Measurements from ENCODE around the gene CYP2E1.

CYP2E1 gene

DNA sequence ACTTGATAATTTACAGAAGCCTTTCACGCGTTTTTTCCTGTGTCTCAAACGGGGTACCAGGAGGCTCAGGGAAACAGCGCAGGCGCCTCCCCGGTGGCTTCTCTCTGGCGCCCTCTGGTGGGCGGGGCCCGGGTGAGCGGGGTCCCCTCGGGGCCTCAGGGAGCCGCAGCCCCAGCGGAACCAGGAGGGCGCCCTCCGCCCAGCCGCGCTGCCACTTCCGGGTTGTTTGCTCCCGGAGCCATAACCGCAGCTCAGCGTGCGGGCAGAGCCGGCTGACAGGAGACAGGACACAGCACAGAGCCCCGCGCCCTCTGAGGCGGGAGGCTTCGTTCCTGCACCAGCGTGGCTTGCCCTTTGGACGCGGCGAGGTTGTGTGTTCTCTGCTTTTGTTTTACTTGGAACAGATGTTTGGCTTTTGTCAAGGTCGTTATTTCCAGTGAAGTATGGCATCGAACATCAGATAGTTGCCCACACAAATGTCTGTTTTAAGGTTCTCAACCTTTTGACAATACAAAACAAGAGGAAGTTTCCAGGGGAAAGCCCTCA is 6.9 kb upstream of the CYP2E1 start:
- TF ChIP-seq ZFX (IDR thresholded peaks at IDR 0.05; ENCODE audit: borderline replicate concordance): no peak
- TF ChIP-seq, protein P1, sequence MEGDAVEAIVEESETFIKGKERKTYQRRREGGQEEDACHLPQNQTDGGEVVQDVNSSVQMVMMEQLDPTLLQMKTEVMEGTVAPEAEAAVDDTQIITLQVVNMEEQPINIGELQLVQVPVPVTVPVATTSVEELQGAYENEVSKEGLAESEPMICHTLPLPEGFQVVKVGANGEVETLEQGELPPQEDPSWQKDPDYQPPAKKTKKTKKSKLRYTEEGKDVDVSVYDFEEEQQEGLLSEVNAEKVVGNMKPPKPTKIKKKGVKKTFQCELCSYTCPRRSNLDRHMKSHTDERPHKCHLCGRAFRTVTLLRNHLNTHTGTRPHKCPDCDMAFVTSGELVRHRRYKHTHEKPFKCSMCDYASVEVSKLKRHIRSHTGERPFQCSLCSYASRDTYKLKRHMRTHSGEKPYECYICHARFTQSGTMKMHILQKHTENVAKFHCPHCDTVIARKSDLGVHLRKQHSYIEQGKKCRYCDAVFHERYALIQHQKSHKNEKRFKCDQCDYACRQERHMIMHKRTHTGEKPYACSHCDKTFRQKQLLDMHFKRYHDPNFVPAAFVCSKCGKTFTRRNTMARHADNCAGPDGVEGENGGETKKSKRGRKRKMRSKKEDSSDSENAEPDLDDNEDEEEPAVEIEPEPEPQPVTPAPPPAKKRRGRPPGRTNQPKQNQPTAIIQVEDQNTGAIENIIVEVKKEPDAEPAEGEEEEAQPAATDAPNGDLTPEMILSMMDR (IDR thresholded peaks at IDR 0.05): peak; percentile 98
- no peak overlapping the region for H3K27ac ChIP-seq

- TF ChIP-seq, protein P1 (IDR thresholded peaks at IDR 0.05): no peak
- no peak for TF ChIP-seq ZFX (IDR thresholded peaks at IDR 0.05; ENCODE audit: borderline replicate concordance)
- H3K27ac ChIP-seq: no peak overlapping the region
Measured at GRCh38 chr10:133523631-133524203, 3.4 kb upstream of the CYP2E1 start.

DNA sequence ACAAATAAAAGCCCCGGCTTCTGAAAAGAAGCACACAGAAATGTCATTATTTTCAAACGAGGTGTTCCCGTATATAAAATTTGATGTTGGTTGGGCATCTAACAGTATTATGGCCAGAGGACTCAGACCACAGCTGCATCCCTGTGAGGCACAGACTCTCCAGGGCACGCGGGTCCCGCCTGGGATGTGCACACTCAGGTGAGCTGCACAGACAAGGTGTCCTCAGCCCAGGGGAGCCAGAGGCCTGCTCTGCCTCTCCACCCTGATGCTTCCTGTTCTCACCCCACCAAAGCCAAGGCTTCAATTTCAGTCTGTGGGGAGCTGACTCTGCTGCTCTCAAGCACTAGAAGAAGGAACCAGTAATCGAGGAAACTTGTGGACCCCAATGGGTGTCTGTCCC is 1.7 kb upstream of the CYP2E1 start:
- TF ChIP-seq, protein P1 (IDR thresholded peaks at IDR 0.05): no peak
- TF ChIP-seq ZFX (IDR thresholded peaks at IDR 0.05; ENCODE audit: borderline replicate concordance): no peak
- no peak overlapping the region for H3K27ac ChIP-seq

- no peak for TF ChIP-seq ZFX (IDR thresholded peaks at IDR 0.05; ENCODE audit: borderline replicate concordance)
- TF ChIP-seq, protein P1 (IDR thresholded peaks at IDR 0.05): no peak
- no peak overlapping the region for H3K27ac ChIP-seq
Measured at GRCh38 chr10:133527771-133528271, 658 bp downstream of the CYP2E1 start.

GRCh38 chr10:133528296-133528844 is 1.2 kb downstream of the CYP2E1 start:
- H3K27ac ChIP-seq: no peak overlapping the region
- TF ChIP-seq, protein P1 (IDR thresholded peaks at IDR 0.05): no peak
- TF ChIP-seq ZFX (IDR thresholded peaks at IDR 0.05; ENCODE audit: borderline replicate concordance): no peak

- TF ChIP-seq, protein P1 (IDR thresholded peaks at IDR 0.05): no peak
- TF ChIP-seq ZFX (IDR thresholded peaks at IDR 0.05; ENCODE audit: borderline replicate concordance): no peak
- no peak overlapping the region for H3K27ac ChIP-seq
Measured at GRCh38 chr10:133528845-133529575, 1.8 kb downstream of the CYP2E1 start.

- TF ChIP-seq, protein P1 (IDR thresholded peaks at IDR 0.05): no peak
- TF ChIP-seq ZFX (IDR thresholded peaks at IDR 0.05; ENCODE audit: borderline replicate concordance): no peak
Measured at GRCh38 chr10:133529576-133529946, 2.4 kb downstream of the CYP2E1 start.

More at GRCh38 chr10:133529576-133529946, 2.4 kb downstream of the CYP2E1 start:
- no peak overlapping the region for H3K27ac ChIP-seq
